HepG2 (cell line): ENCODE measurements around the gene AGTRAP. TPM values are rescaled to one million over a fixed set of nuclear protein-coding genes. Genes with fewer than 3 reads are reported as not detected.

ENCODE experiments used
- ATAC-seq: fragments of 200-7000 bp; cut with Tn5 transposase; 3 replicates; pipeline ENCODE4 v1.9.1; 2020; ENCODE audit warnings: mild to moderate bottlenecking, moderate library complexity
- BruUV-seq: library from RNA; stranded (reverse); fragments of 400-500 nt; replicated peaks from 2 replicates; lab custom pipeline; 2021; lab: Mats Ljungman, UMichigan
- CTCF ChIA-PET: fragments of 300-600 bp; formaldehyde crosslinking; extraction: SDS; loops from one replicate; lab custom pipeline; 2021; ENCODE audit warnings: low total read pairs, inconsistent platforms, low intra/inter-chr PET ratio; lab: Yijun Ruan, JAX
- POLR2A ChIA-PET: fragments of 350-600 bp; sonication (Branson Sonifier 250); formaldehyde crosslinking; loops from one replicate; lab custom pipeline; 2020; ENCODE audit warnings: antibody characterized with exemption, inconsistent platforms; lab: Yijun Ruan, JAX
- DNase-seq: peaks from one replicate; pipeline ENCODE4 v3.0.0-alpha.2; 2015; ENCODE audit warnings: low spot score
- FAIRE-seq: peaks from 3 replicates; lab custom pipeline; 2011; peaks lifted over from hg19 to GRCh38; lab: Jason Lieb, UNC
- H2AFZ ChIP-seq: one replicate; pipeline ENCODE4 v1.6.1; 2011; ENCODE audit warnings: low read length, inconsistent platforms
- H3K27ac ChIP-seq: fragments of 300-600 bp; 3 replicates; pipeline ENCODE4 v1.8.0; 2011; ENCODE audit warnings: mixed run types, mild to moderate bottlenecking, mixed read lengths, low read length, inconsistent platforms; ENCODE audit not compliant: insufficient read depth; ENCODE audit errors: extremely low read length
- H3K27me3 ChIP-seq, 2 experiments: fragments of 200-600 bp in 1 of 2; 2 replicates in 1 of 2; 3 replicates in 1 of 2; pipeline versions ENCODE4 v1.6.0 to v1.8.0; 2011; ENCODE audit warnings: low read length in 2 of 2, mild to moderate bottlenecking in 2 of 2, moderate library complexity in 2 of 2, inconsistent platforms in 1 of 2; ENCODE audit not compliant: insufficient read depth in 2 of 2, control insufficient read depth in 1 of 2
- H3K36me3 ChIP-seq, 2 experiments: fragments of 200-600 bp in 1 of 2; replicated peaks in 1 of 2; 2 replicates in 1 of 2; 3 replicates in 1 of 2; pipeline versions ENCODE4 v1.5.1 to v1.8.0; 2011; ENCODE audit warnings: low read length in 2 of 2, inconsistent platforms in 1 of 2; ENCODE audit not compliant: insufficient read depth in 2 of 2, control insufficient read depth in 1 of 2
- H3K4me1 ChIP-seq: 2 replicates; pipeline ENCODE4 v1.5.1; 2012; ENCODE audit warnings: low read length, inconsistent platforms; ENCODE audit not compliant: insufficient read depth
- H3K4me2 ChIP-seq: 2 replicates; pipeline ENCODE4 v1.6.0; 2011; ENCODE audit warnings: low read depth, low read length, inconsistent platforms
- H3K4me3 ChIP-seq, 3 experiments: fragments of 200-600 bp in 1 of 3; sonication (generic), shearing (Covaris generic) in 1 of 3; replicated peaks in 1 of 3; 2 replicates each; pipeline ENCODE4 v1.5.1; 2011 to 2016; ENCODE audit warnings: low read length in 3 of 3, inconsistent platforms in 2 of 3, low read depth in 2 of 3, mild to moderate bottlenecking in 2 of 3, control low read depth in 1 of 3, mixed read lengths in 1 of 3; ENCODE audit not compliant: insufficient read depth in 1 of 3
- H3K79me2 ChIP-seq: one replicate; pipeline ENCODE4 v1.6.1; 2011; ENCODE audit warnings: low read length, inconsistent platforms; ENCODE audit not compliant: insufficient read depth
- H3K9ac ChIP-seq: 2 replicates; pipeline ENCODE4 v1.6.0; 2011; ENCODE audit warnings: mild to moderate bottlenecking, low read depth, low read length, inconsistent platforms; ENCODE audit not compliant: insufficient read depth
- H3K9me3 ChIP-seq: 2 replicates; pipeline ENCODE4 v1.5.1; 2012; ENCODE audit warnings: mild to moderate bottlenecking, low read length
- H4K20me1 ChIP-seq: 2 replicates; pipeline ENCODE4 v1.6.0; 2011; ENCODE audit warnings: inconsistent platforms, mild to moderate bottlenecking, low read length, moderate library complexity; ENCODE audit not compliant: insufficient read depth
- EZH2 ChIP-seq: conservative IDR thresholded peaks from 2 replicates; pipeline ENCODE4 v1.6.1; 2012; ENCODE audit warnings: mild to moderate bottlenecking, low read depth, low read length, moderate library complexity
- LBX2 ChIP-seq: sonication (generic); formaldehyde crosslinking; IDR thresholded peaks from 2 replicates; pipeline ENCODE4 v1.5.0; 2020; ENCODE audit warnings: missing genetic modification reagents, mild to moderate bottlenecking, borderline replicate concordance
- MBD4 ChIP-seq: IDR thresholded peaks from 2 replicates; pipeline ENCODE4 v1.6.1; 2012; ENCODE audit warnings: low read length, inconsistent platforms, borderline replicate concordance
- NCOA2 ChIP-seq: sonication (generic); formaldehyde crosslinking; IDR thresholded peaks from 2 replicates; pipeline ENCODE4 v1.8.0; 2022; ENCODE audit warnings: inconsistent platforms
- PAWR ChIP-seq: sonication (generic); formaldehyde crosslinking; IDR thresholded peaks from 2 replicates; pipeline ENCODE4 v1.4.0; 2020; ENCODE audit warnings: missing genetic modification reagents, mild to moderate bottlenecking, borderline replicate concordance
- POGK ChIP-seq: sonication (generic); formaldehyde crosslinking; conservative IDR thresholded peaks from 2 replicates; pipeline ENCODE4 v1.8.0; 2022; ENCODE audit warnings: mild to moderate bottlenecking, moderate library complexity, missing genetic modification reagents
- RELA ChIP-seq: sonication (generic); formaldehyde crosslinking; IDR thresholded peaks from 2 replicates; pipeline ENCODE4 v1.4.0; 2020; ENCODE audit warnings: missing genetic modification reagents
- REXO4 ChIP-seq: sonication (generic); formaldehyde crosslinking; IDR thresholded peaks from 2 replicates; pipeline ENCODE4 v1.8.0; 2022; ENCODE audit warnings: missing genetic modification reagents, mild to moderate bottlenecking, borderline replicate concordance
- TCF7 ChIP-seq: sonication (generic); IDR thresholded peaks from 2 replicates; pipeline ENCODE4 v1.6.1; 2016; ENCODE audit warnings: antibody characterized with exemption, low read depth
- ZNF282 ChIP-seq: fragments of 450-650 bp; IDR thresholded peaks from 2 replicates; pipeline ENCODE4 v1.6.1; 2018; ENCODE audit not compliant: partially characterized antibody
- ZNF496 ChIP-seq: sonication (generic); formaldehyde crosslinking; IDR thresholded peaks from 2 replicates; pipeline ENCODE4 v1.8.1; 2023; ENCODE audit warnings: mild to moderate bottlenecking, moderate library complexity, missing genetic modification reagents; ENCODE audit not compliant: insufficient replicate concordance
- ZNF546 ChIP-seq: sonication (generic); formaldehyde crosslinking; conservative IDR thresholded peaks from 2 replicates; pipeline ENCODE4 v1.8.1; 2023; ENCODE audit warnings: mild to moderate bottlenecking, missing genetic modification reagents
- WGBS: methylation state at CpG from one replicate; pipeline ENCODE4 v1.1.6; 2017; ENCODE audit warnings: low lambda C conversion rate; 5-methylcytosine and 5-hydroxymethylcytosine counted together
- in situ Hi-C: cut with HindIII; loops from 2 replicates; pipeline ENCODE4 v1.10.0; 2017; ENCODE audit warnings: low pct_unique_long_range_greater_than_20kb; ENCODE audit not compliant: extremely low pct_ligation_motif_present
- intact Hi-C: fragments of 100-400 bp; cut with micrococcal nuclease; formaldehyde crosslinking; loops from one replicate; pipeline ENCODE4 v1.10.0; 2022; ENCODE audit not compliant: unreplicated experiment
- polyA plus RNA-seq, 8 experiments: library from polyadenylated mRNA; depleted of rRNA in 3 of 8; stranded (reverse) in 7 of 8; unstranded in 1 of 8; fragments of >200 nt; fragmentation: Illumina TruSeq in 4 of 8; extraction: Trizol in 4 of 8; gene quantifications; 2 replicates each; pipeline versions ENCODE4 v1.2.1 to v1.2.3, GENCODE V29; 2011 to 2016; ENCODE audit warnings: low read depth in 4 of 8, missing spikeins in 1 of 8, mixed read lengths in 1 of 8; ENCODE audit not compliant: insufficient read depth in 1 of 8
- total RNA-seq, 5 experiments: library from RNA; depleted of rRNA; stranded (reverse); fragments of >200 nt; fragmentation: Illumina TruSeq; extraction: Trizol; gene quantifications; 2 replicates each; pipeline ENCODE4 v1.2.3, GENCODE V29; 2016; ENCODE audit warnings: low read depth in 1 of 5
- TF ChIP-seq, protein P1 (sequence below): sonication (generic); formaldehyde crosslinking; IDR thresholded peaks from 2 replicates; pipeline ENCODE4 v1.5.1; 2020; ENCODE audit warnings: missing genetic modification reagents, mild to moderate bottlenecking, borderline replicate concordance

The AGTRAP gene
- total and polyA plus RNA-seq, 2 of the 13 experiments (the other 11 are each of a cell fraction or from before 2014, with no cell fraction given), result 28.3 to 32.0 TPM

DNA sequence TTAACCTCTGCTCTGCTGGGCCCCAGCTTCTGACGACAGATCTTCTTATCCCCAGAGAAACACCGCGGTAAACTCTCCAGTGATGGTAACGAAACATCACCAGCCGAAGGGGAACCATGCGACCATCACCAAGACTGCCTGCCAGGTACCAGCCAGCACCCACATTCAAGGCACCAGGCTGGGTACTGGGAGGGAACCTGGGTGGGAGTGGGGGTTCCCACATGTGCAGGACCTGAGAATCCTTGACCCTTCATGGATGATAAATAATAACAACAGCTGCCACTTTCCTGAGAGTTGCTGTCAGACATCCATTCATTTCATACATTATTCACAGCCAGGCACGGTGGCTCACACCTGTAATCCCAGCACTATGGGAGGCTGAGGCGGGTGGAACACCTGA is 23.7 kb upstream of the AGTRAP start:
- no TSS peak for BruUV-seq
- TF ChIP-seq ZNF496 (CRISPR knock-in tag), result no peak
- no peak for TF ChIP-seq LBX2 (CRISPR knock-in tag)
- no peak for TF ChIP-seq NCOA2 (CRISPR knock-in tag)
- TF ChIP-seq ZNF282, result no peak
- no peak for TF ChIP-seq POGK
- TF ChIP-seq, protein P1, sequence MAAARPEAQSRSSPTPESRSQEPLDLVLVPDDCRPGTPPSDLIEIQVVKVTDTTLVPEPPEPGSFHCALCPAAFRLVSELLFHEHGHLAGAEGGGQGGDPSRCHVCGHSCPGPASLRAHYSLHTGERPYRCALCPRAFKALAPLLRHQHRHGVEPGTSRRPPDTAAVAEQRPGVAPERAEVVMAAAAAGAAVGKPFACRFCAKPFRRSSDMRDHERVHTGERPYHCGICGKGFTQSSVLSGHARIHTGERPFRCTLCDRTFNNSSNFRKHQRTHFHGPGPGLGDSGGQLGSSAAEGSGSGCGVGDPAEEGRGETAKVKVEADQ (CRISPR knock-in tag), result no peak
- no peak for TF ChIP-seq REXO4 (CRISPR knock-in tag)
- TF ChIP-seq EZH2, result no peak
- no peak for TF ChIP-seq ZNF546
- no peak for TF ChIP-seq TCF7
- TF ChIP-seq PAWR, result no peak
- no peak for TF ChIP-seq RELA (CRISPR knock-in tag)
- no peak for TF ChIP-seq MBD4
- TF ChIP-seq, all 625 proteins: peak for 0
- Histone ChIP-seq H3K4me2 (no peak overlapping the region), H3K79me2 (no peaks in the 10 kb centered on the region), H3K27me3 (peaks cover 2 to 46% of the 10 kb centered on the region in 2 experiments; a peak in 4 of 5 replicates), H2AFZ (no peak overlapping the region), H3K9me3 (no peaks in the 10 kb centered on the region), H3K4me3 (no peak overlapping the region), H3K9ac (no peak overlapping the region), H3K27ac (no peak overlapping the region), H3K36me3 (no peaks in the 10 kb centered on the region), H3K4me1 (peaks cover 11% of the 10 kb centered on the region), H4K20me1 (no peaks in the 10 kb centered on the region)
- ATAC-seq, result no peak
- WGBS, result 7% methylated on average over 6 of the region's 8 CpGs
- ChIA-PET CTCF (no interaction called here), POLR2A (no interaction called here)
- in situ Hi-C loops (loop anchor here (10.0 kb wide), 1 partner anchor 237 kb away; the partner anchor contains the start of gene DISP3), intact Hi-C loops (no loop called here)
- FAIRE-seq, result no peak
- no peak for DNase-seq
